ENCODE data around the gene RBM43. TPM values are rescaled to one million over a fixed set of nuclear protein-coding genes. Genes with fewer than 3 reads are reported as not detected.
"Not testable (repeated sequence)": the region's sequence is repeated elsewhere in the genome, so short reads cannot be mapped to it uniquely, and the experiment has no call there.

RBM43 gene
- total and polyA plus RNA-seq, 9 of the 15 experiments (the other 6 are each of a cell fraction or from before 2014, with no cell fraction given) = 1.3 to 6.9 (median 3.8) TPM

- POLR2A ChIA-PET; H3K79me2 ChIP-seq (ENCODE audit: control insufficient read depth, insufficient read depth, low read length); intact Hi-C loops (cut with micrococcal nuclease); H3K9me3 ChIP-seq (replicated peaks; ENCODE audit: control insufficient read depth, insufficient read depth, low read depth, low read length); H3K4me2 ChIP-seq (ENCODE audit: insufficient read depth, low read length); H3K36me3 ChIP-seq (ENCODE audit: control insufficient read depth, insufficient read depth, low read length); DNase-seq (ENCODE audit: extremely low read depth in 1 of 4, low spot score in 3 of 4); H4K20me1 ChIP-seq (replicated peaks; ENCODE audit: control insufficient read depth, insufficient read depth, low read length); ATAC-seq; FAIRE-seq; H3K9ac ChIP-seq (ENCODE audit: insufficient read depth in 1 of 2, low read depth in 2 of 2, low read length in 2 of 2); H3K27me3 ChIP-seq (ENCODE audit: control insufficient read depth in 2 of 2, insufficient read depth in 2 of 2, low read length in 2 of 2); H3K27ac ChIP-seq (ENCODE audit: extremely low read depth, low read depth, low read length); BruUV-seq (replicated peaks); H3K4me1 ChIP-seq (replicated peaks in 1 of 2; ENCODE audit: control insufficient read depth in 2 of 2, insufficient read depth in 2 of 2, low read length in 2 of 2); in situ Hi-C loops (cut with MboI); CTCF ChIA-PET (ENCODE audit: low intra/inter-chr PET ratio); H3K4me3 ChIP-seq; H3K9me1 ChIP-seq (ENCODE audit: control insufficient read depth, insufficient read depth, low read length); H2AFZ ChIP-seq (ENCODE audit: low read depth, low read length): not testable (repeated sequence)
- 2% methylated on average over 3 of the region's 3 CpGs for WGBS (ENCODE audit: insufficient coverage, low coverage, missing lambda C conversion rate)
Measured at GRCh38 chr2:151233760-151234159, 27.9 kb downstream of the RBM43 start.

- H3K9ac ChIP-seq (ENCODE audit: insufficient read depth in 1 of 2, low read depth in 2 of 2, low read length in 2 of 2); H3K79me2 ChIP-seq (ENCODE audit: control insufficient read depth, insufficient read depth, low read length); H3K4me3 ChIP-seq; H3K4me1 ChIP-seq (replicated peaks in 1 of 2; ENCODE audit: control insufficient read depth in 2 of 2, insufficient read depth in 2 of 2, low read length in 2 of 2); H4K20me1 ChIP-seq (replicated peaks; ENCODE audit: control insufficient read depth, insufficient read depth, low read length); DNase-seq (ENCODE audit: extremely low read depth in 1 of 4, low spot score in 3 of 4); H2AFZ ChIP-seq (ENCODE audit: low read depth, low read length); H3K4me2 ChIP-seq (ENCODE audit: insufficient read depth, low read length); H3K27ac ChIP-seq (ENCODE audit: extremely low read depth, low read depth, low read length); CTCF ChIA-PET (ENCODE audit: low intra/inter-chr PET ratio); POLR2A ChIA-PET; H3K36me3 ChIP-seq (ENCODE audit: control insufficient read depth, insufficient read depth, low read length); H3K9me1 ChIP-seq (ENCODE audit: control insufficient read depth, insufficient read depth, low read length); H3K9me3 ChIP-seq (replicated peaks; ENCODE audit: control insufficient read depth, insufficient read depth, low read depth, low read length); BruUV-seq (replicated peaks); intact Hi-C loops (cut with micrococcal nuclease); H3K27me3 ChIP-seq (ENCODE audit: control insufficient read depth in 2 of 2, insufficient read depth in 2 of 2, low read length in 2 of 2); in situ Hi-C loops (cut with MboI); ATAC-seq; FAIRE-seq: not testable (repeated sequence)
- 0% methylated on average over 2 of the region's 2 CpGs for WGBS (ENCODE audit: insufficient coverage, low coverage, missing lambda C conversion rate)
Measured at GRCh38 chr2:151233288-151233687, 28.4 kb downstream of the RBM43 start.

All from K562 (cell line).